Measurements from ENCODE around the gene VAV2. TPM values are rescaled to one million over a fixed set of nuclear protein-coding genes. Genes with fewer than 3 reads are reported as not detected.

The VAV2 gene
- total and polyA plus RNA-seq, 9 of the 15 experiments (the other 6 are each of a cell fraction or from before 2014, with no cell fraction given), result 0.01 to 2.7 (median 1.0) TPM; not detected in 1

GRCh38 chr9:133778336-133779013, 213.6 kb downstream of the VAV2 start:
- Histone ChIP-seq H3K4me2 (ENCODE audit: insufficient read depth, low read length) (no peak overlapping the region), H3K27me3 (ENCODE audit: control insufficient read depth in 2 of 2, insufficient read depth in 2 of 2, low read length in 2 of 2) (peaks cover 3 to 44% of the 10 kb centered on the region in 2 experiments; a peak in 4 of 5 replicates), H4K20me1 (replicated peaks; ENCODE audit: control insufficient read depth, insufficient read depth, low read length) (peaks cover 4% of the 10 kb centered on the region; the same call in 1 of the 2 replicates), H3K9ac (ENCODE audit: insufficient read depth in 1 of 2, low read depth in 2 of 2, low read length in 2 of 2) (no peak overlapping the region), H3K36me3 (ENCODE audit: control insufficient read depth, insufficient read depth, low read length) (no peaks in the 10 kb centered on the region), H3K79me2 (ENCODE audit: control insufficient read depth, insufficient read depth, low read length) (no peaks in the 10 kb centered on the region), H3K9me3 (replicated peaks; ENCODE audit: control insufficient read depth, insufficient read depth, low read depth, low read length) (peaks cover 7% of the 10 kb centered on the region), H3K4me1 (replicated peaks in 1 of 2; ENCODE audit: control insufficient read depth in 2 of 2, insufficient read depth in 2 of 2, low read length in 2 of 2) (no peaks in the 10 kb centered on the region), H2AFZ (ENCODE audit: low read depth, low read length) (no peak overlapping the region), H3K9me1 (ENCODE audit: control insufficient read depth, insufficient read depth, low read length) (no peaks in the 10 kb centered on the region), H3K27ac (ENCODE audit: extremely low read depth, low read depth, low read length) (no peak overlapping the region), H3K4me3 (no peak overlapping the region)
- in situ Hi-C loops (cut with MboI), result no loop called here
- 2% methylated on average over 9 of the region's 20 CpGs for WGBS (ENCODE audit: insufficient coverage, low coverage, missing lambda C conversion rate)
- CTCF ChIA-PET (ENCODE audit: low intra/inter-chr PET ratio), result no interaction called here
- ATAC-seq (no peak), FAIRE-seq (no peak), DNase-seq (ENCODE audit: extremely low read depth in 1 of 4, low spot score in 3 of 4) (no peak)
- POLR2A ChIA-PET, result interaction anchor here (0.7 kb wide), 1 partner anchor 25 kb away, joined by 3 read pairs; no protein-coding TSS in a partner anchor
- BruUV-seq (replicated peaks), result no TSS peak
- peak; percentile 53; the same call in 1 of the 2 replicates for TF ChIP-seq RFX1 (IDR thresholded peaks at IDR 0.05)
- TF ChIP-seq HNRNPH1 (optimal IDR thresholded peaks at IDR 0.05; ENCODE audit: low read depth, low read length), result no peak
- TF ChIP-seq YY1 (IDR thresholded peaks at IDR 0.05; ENCODE audit: borderline replicate concordance in 1 of 3, control insufficient read depth in 1 of 3, extremely low read depth in 1 of 3, insufficient read depth in 3 of 3, insufficient read length in 1 of 3, insufficient replicate concordance in 2 of 3, low read depth in 1 of 3, low read length in 2 of 3), result peak in 1 of 3 experiments; percentile 21
- intact Hi-C loops (cut with micrococcal nuclease), result no loop called here

GRCh38 chr9:133777871-133778270, 214.3 kb downstream of the VAV2 start:
- intact Hi-C loops (cut with micrococcal nuclease), result no loop called here
- TF ChIP-seq, protein P1, sequence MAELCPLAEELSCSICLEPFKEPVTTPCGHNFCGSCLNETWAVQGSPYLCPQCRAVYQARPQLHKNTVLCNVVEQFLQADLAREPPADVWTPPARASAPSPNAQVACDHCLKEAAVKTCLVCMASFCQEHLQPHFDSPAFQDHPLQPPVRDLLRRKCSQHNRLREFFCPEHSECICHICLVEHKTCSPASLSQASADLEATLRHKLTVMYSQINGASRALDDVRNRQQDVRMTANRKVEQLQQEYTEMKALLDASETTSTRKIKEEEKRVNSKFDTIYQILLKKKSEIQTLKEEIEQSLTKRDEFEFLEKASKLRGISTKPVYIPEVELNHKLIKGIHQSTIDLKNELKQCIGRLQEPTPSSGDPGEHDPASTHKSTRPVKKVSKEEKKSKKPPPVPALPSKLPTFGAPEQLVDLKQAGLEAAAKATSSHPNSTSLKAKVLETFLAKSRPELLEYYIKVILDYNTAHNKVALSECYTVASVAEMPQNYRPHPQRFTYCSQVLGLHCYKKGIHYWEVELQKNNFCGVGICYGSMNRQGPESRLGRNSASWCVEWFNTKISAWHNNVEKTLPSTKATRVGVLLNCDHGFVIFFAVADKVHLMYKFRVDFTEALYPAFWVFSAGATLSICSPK (IDR thresholded peaks at IDR 0.05; ENCODE audit: borderline replicate concordance), result no peak
- no peak for TF ChIP-seq ID3 (CRISPR knock-in tag; IDR thresholded peaks at IDR 0.05)
- no peak for TF ChIP-seq ID3 (tag; IDR thresholded peaks at IDR 0.05)
- no peak for TF ChIP-seq SRSF7 (optimal IDR thresholded peaks at IDR 0.05; ENCODE audit: low read depth, low read length)
- no peak for TF ChIP-seq ILF3 (IDR thresholded peaks at IDR 0.05; ENCODE audit: borderline replicate concordance)
- no peak for TF ChIP-seq ZNF282 (CRISPR knock-in tag; IDR thresholded peaks at IDR 0.05)
- TF ChIP-seq SP1 (CRISPR knock-in tag; IDR thresholded peaks at IDR 0.05), result no peak
- TF ChIP-seq ERF (CRISPR knock-in tag; IDR thresholded peaks at IDR 0.05), result no peak
- no peak for TF ChIP-seq TCF7 (IDR thresholded peaks at IDR 0.05; ENCODE audit: borderline replicate concordance)
- TF ChIP-seq KAT8 (IDR thresholded peaks at IDR 0.05; ENCODE audit: low read depth), result no peak

More at GRCh38 chr9:133777871-133778270, 214.3 kb downstream of the VAV2 start:
- ATAC-seq (no peak), DNase-seq (ENCODE audit: extremely low read depth in 1 of 4, low spot score in 3 of 4) (no peak), FAIRE-seq (no peak)
- H3K4me3 ChIP-seq, result no peak overlapping the region
- in situ Hi-C loops (cut with MboI), result no loop called here
- peaks cover 3% of the 10 kb centered on the region; the same call in 1 of the 2 replicates for H4K20me1 ChIP-seq (replicated peaks; ENCODE audit: control insufficient read depth, insufficient read depth, low read length)
- H3K27me3 ChIP-seq (ENCODE audit: control insufficient read depth in 2 of 2, insufficient read depth in 2 of 2, low read length in 2 of 2), result peaks cover 3 to 44% of the 10 kb centered on the region in 2 experiments; a peak in 4 of 5 replicates
- H3K4me1 ChIP-seq (replicated peaks in 1 of 2; ENCODE audit: control insufficient read depth in 2 of 2, insufficient read depth in 2 of 2, low read length in 2 of 2), result no peaks in the 10 kb centered on the region
- 2% methylated on average over 11 of the region's 14 CpGs for WGBS (ENCODE audit: insufficient coverage, low coverage, missing lambda C conversion rate)
- no peak overlapping the region for H3K4me2 ChIP-seq (ENCODE audit: insufficient read depth, low read length)
- H2AFZ ChIP-seq (ENCODE audit: low read depth, low read length), result no peak overlapping the region
- POLR2A ChIA-PET, result interaction anchor here (0.6 kb wide), 1 partner anchor 436 kb away, joined by 3 read pairs; no protein-coding TSS in a partner anchor
- BruUV-seq (replicated peaks), result no TSS peak
- CTCF ChIA-PET (ENCODE audit: low intra/inter-chr PET ratio), result no interaction called here
- H3K9me3 ChIP-seq (replicated peaks; ENCODE audit: control insufficient read depth, insufficient read depth, low read depth, low read length), result peaks cover 7% of the 10 kb centered on the region
- H3K79me2 ChIP-seq (ENCODE audit: control insufficient read depth, insufficient read depth, low read length), result no peaks in the 10 kb centered on the region
- no peaks in the 10 kb centered on the region for H3K36me3 ChIP-seq (ENCODE audit: control insufficient read depth, insufficient read depth, low read length)
- H3K9ac ChIP-seq (ENCODE audit: insufficient read depth in 1 of 2, low read depth in 2 of 2, low read length in 2 of 2), result no peak overlapping the region
- no peak overlapping the region for H3K27ac ChIP-seq (ENCODE audit: extremely low read depth, low read depth, low read length)
- no peaks in the 10 kb centered on the region for H3K9me1 ChIP-seq (ENCODE audit: control insufficient read depth, insufficient read depth, low read length)

Measured in K562 (cell line).